HFFc6 (cell line): ENCODE data around the gene ANKRD1. TPM values are rescaled to one million over a fixed set of nuclear protein-coding genes. Genes with fewer than 3 reads are reported as not detected.

Experiments
- DNase-seq: peaks from one replicate; pipeline ENCODE4 v3.0.0-alpha.2; 2018
- H3K27ac Mint-ChIP-seq: 2 replicates; pipeline ENCODE4 v1.8.0; 2020; ENCODE audit warnings: mild to moderate bottlenecking, mixed read lengths
- H3K27me3 Mint-ChIP-seq: 2 replicates; pipeline ENCODE4 v1.8.0; 2021; ENCODE audit warnings: mild to moderate bottlenecking, moderate library complexity, mixed read lengths; ENCODE audit not compliant: insufficient read depth
- H3K36me3 Mint-ChIP-seq: 2 replicates; pipeline ENCODE4 v1.8.0; 2021; ENCODE audit warnings: low read depth, mixed read lengths
- H3K4me1 Mint-ChIP-seq: 2 replicates; pipeline ENCODE4 v1.8.0; 2020; ENCODE audit warnings: low read depth, mixed read lengths
- H3K4me3 Mint-ChIP-seq: 2 replicates; pipeline ENCODE4 v1.8.0; 2020; ENCODE audit warnings: mild to moderate bottlenecking, moderate library complexity, mixed read lengths
- H3K9me3 Mint-ChIP-seq: 2 replicates; pipeline ENCODE4 v1.8.0; 2020; ENCODE audit warnings: mild to moderate bottlenecking, mixed read lengths
- CTCF ChIP-seq: fragments of 200-600 bp; sonication (generic); IDR thresholded peaks from 2 replicates; pipeline ENCODE4 v1.5.0; 2021; ENCODE audit warnings: antibody characterized with exemption, mild to moderate bottlenecking
- total RNA-seq, 6 experiments: library from RNA; stranded (reverse); fragmentation: NEBNext Ultra II Directional; extraction: Animal tissue kit (Norgen Biotek cat#: 25700); gene quantifications; 2 replicates in 1 of 6; 3 replicates in 5 of 6; pipeline ENCODE4 v1.2.3, GENCODE V29; 2021

Gene ANKRD1
- total RNA-seq, 6 experiments from 2014 or later = 4.9 to 15.8 (median 5.9) TPM

GRCh38 chr10:90966146-90966545 is 45.3 kb upstream of the ANKRD1 start:
- TF ChIP-seq CTCF = no peak
- H3K4me1 Mint-ChIP-seq = peaks cover 83% of the 10 kb centered on the region
- H3K36me3 Mint-ChIP-seq = no peaks in the 10 kb centered on the region
- no peak overlapping the region for H3K4me3 Mint-ChIP-seq
- no peak overlapping the region for H3K27ac Mint-ChIP-seq
- H3K9me3 Mint-ChIP-seq = no peaks in the 10 kb centered on the region
- no peaks in the 10 kb centered on the region; the same call in 1 of the 2 replicates for H3K27me3 Mint-ChIP-seq
- DNase-seq = no peak

GRCh38 chr10:90965720-90966119 is 44.8 kb upstream of the ANKRD1 start:
- Mint-ChIP-seq H3K36me3 (no peaks in the 10 kb centered on the region), H3K4me1 (peaks cover 83% of the 10 kb centered on the region), H3K27ac (no peak overlapping the region), H3K27me3 (no peaks in the 10 kb centered on the region; the same call in 1 of the 2 replicates), H3K4me3 (no peak overlapping the region), H3K9me3 (no peaks in the 10 kb centered on the region)
- TF ChIP-seq CTCF = no peak
- DNase-seq = no peak

GRCh38 chr10:90964781-90965465 is 44.0 kb upstream of the ANKRD1 start:
- no peaks in the 10 kb centered on the region for H3K36me3 Mint-ChIP-seq
- H3K27me3 Mint-ChIP-seq = no peaks in the 10 kb centered on the region; the same call in 1 of the 2 replicates
- H3K4me1 Mint-ChIP-seq = peaks cover 83% of the 10 kb centered on the region
- H3K27ac Mint-ChIP-seq = no peak overlapping the region
- peak; percentile 14 for DNase-seq
- H3K4me3 Mint-ChIP-seq = no peak overlapping the region
- 0 out of 2 replicates have a peak, but pooled peaks have one; percentile 10 for TF ChIP-seq CTCF
- no peaks in the 10 kb centered on the region for H3K9me3 Mint-ChIP-seq

GRCh38 chr10:90963331-90963730 is 42.4 kb upstream of the ANKRD1 start:
- TF ChIP-seq CTCF = no peak
- Mint-ChIP-seq H3K36me3 (no peaks in the 10 kb centered on the region; the same call in 1 of the 2 replicates), H3K27ac (no peak overlapping the region), H3K4me1 (peaks cover 83% of the 10 kb centered on the region), H3K9me3 (no peaks in the 10 kb centered on the region), H3K27me3 (no peaks in the 10 kb centered on the region; the same call in 1 of the 2 replicates), H3K4me3 (no peak overlapping the region)
- no peak for DNase-seq

GRCh38 chr10:90960355-90960814 is 39.5 kb upstream of the ANKRD1 start:
- Mint-ChIP-seq H3K36me3 (peaks cover 4% of the 10 kb centered on the region; the same call in 1 of the 2 replicates), H3K4me1 (peaks cover 68% of the 10 kb centered on the region), H3K27me3 (no peaks in the 10 kb centered on the region), H3K9me3 (no peaks in the 10 kb centered on the region), H3K4me3 (peak overlapping the region; percentile 19; the same call in 1 of the 2 replicates), H3K27ac (peak overlapping the region; percentile 87)
- DNase-seq = peak; percentile 98
- TF ChIP-seq CTCF = peak; percentile 24; the same call in 1 of the 2 replicates
